Esophagus (tissue), 2 donors: ENCODE measurements around the gene THRB. TPM values are rescaled to one million over a fixed set of nuclear protein-coding genes. Genes with fewer than 3 reads are reported as not detected.

ENCODE experiments used
- H3K27ac ChIP-seq, 2 donors: one replicate each; pipeline ENCODE4 v1.5.1; 2013; ENCODE audit warnings: low read depth in 2 of 2, mild to moderate bottlenecking in 2 of 2, inconsistent platforms in 1 of 2, low read length in 1 of 2, moderate library complexity in 1 of 2
- H3K27me3 ChIP-seq, 2 donors: one replicate each; pipeline ENCODE4 v1.6.1; 2013; ENCODE audit warnings: low read length in 2 of 2, control low read depth in 1 of 2, mild to moderate bottlenecking in 1 of 2; ENCODE audit not compliant: insufficient read depth in 2 of 2, control insufficient read depth in 1 of 2
- H3K36me3 ChIP-seq, 2 donors: one replicate each; pipeline ENCODE4 v1.6.1; 2013; ENCODE audit warnings: low read length in 1 of 2; ENCODE audit not compliant: control insufficient read depth in 2 of 2, insufficient read depth in 2 of 2
- H3K4me1 ChIP-seq, 2 donors: one replicate each; pipeline ENCODE4 v1.6.1; 2013; ENCODE audit warnings: low read length in 1 of 2; ENCODE audit not compliant: control insufficient read depth in 2 of 2, insufficient read depth in 2 of 2
- H3K4me3 ChIP-seq, 2 donors: one replicate each; pipeline ENCODE4 v1.5.1; 2013; ENCODE audit warnings: low read length in 2 of 2, mild to moderate bottlenecking in 2 of 2, low read depth in 1 of 2, moderate library complexity in 1 of 2
- H3K9me3 ChIP-seq, 2 donors: one replicate each; pipeline ENCODE4 v1.6.1; 2013; ENCODE audit warnings: mild to moderate bottlenecking in 2 of 2, low read depth in 1 of 2, low read length in 1 of 2, moderate library complexity in 1 of 2; ENCODE audit not compliant: control insufficient read depth in 2 of 2, insufficient read depth in 1 of 2
- WGBS, 2 donors: extraction: QIAGEN DNeasy Blood & Tissue Kit; methylation state at CpG; one replicate each; pipeline ENCODE4 v1.1.7; 2013; 5-methylcytosine and 5-hydroxymethylcytosine counted together
- polyA plus RNA-seq, 2 donors: library from polyadenylated mRNA; stranded (reverse); fragments of 200-250 nt; gene quantifications; one replicate each; pipeline ENCODE4 v1.2.3, GENCODE V29; 2013
- donor health status: healthy with polysubstance abuse.
- donor health status: Bipolar disorder and iron deficiency.

The THRB gene
- polyA plus RNA-seq, 2 donors = 1.4 to 2.5 TPM

DNA sequence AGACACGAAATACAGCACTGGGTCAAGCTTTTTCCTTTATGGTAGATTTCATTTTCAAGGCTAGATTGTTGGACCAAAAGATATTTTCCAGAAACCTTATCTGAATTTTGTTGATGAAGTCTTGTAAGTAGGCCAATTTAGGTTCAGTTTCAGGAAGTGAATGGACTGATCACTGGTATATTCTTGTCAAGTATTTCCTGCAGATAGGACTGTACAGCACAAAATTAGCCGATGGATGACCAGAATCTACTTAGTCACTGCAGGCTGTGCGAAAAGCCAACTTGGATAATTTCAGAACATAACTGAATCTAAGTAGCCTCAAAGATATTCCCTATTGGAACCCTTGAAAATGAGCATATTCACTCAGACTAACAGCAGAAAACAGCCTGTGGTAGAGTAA, 343.1 kb downstream of the THRB start:
- WGBS, 2 donors = 79 to 83% methylated on average over 3 of the region's 3 CpGs
- Histone ChIP-seq H3K36me3 (no peaks in the 10 kb centered on the region), H3K27me3 (no peaks in the 10 kb centered on the region), H3K4me1 (no peaks in the 10 kb centered on the region), H3K27ac (no peak overlapping the region), H3K9me3 (no peaks in the 10 kb centered on the region), H3K4me3 (no peak overlapping the region)

DNA sequence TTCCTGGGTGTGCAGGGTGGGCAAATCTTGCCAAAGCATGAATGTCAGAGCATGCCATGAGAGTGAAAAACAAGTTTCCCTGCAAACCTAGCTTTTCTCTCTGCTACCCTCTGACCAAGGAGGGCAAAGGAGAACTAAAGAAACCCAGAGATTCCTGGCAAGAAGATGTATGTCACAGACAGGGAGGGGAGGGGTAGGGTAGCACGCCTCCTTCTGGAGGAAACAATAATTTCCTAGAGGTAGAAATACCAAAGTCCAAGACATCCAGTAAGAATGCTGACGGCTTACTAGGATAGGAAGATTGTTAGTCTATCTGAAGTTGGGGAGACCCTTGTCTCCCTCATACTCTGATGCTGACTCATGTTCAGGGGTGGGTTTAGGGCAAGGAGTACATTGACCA, 345.6 kb downstream of the THRB start:
- Histone ChIP-seq H3K4me3 (no peak overlapping the region), H3K36me3 (no peaks in the 10 kb centered on the region), H3K27me3 (no peaks in the 10 kb centered on the region), H3K4me1 (no peaks in the 10 kb centered on the region), H3K9me3 (no peaks in the 10 kb centered on the region), H3K27ac (no peak overlapping the region)
- WGBS, 2 donors = 91% methylated on average over 2 of the region's 2 CpGs

DNA sequence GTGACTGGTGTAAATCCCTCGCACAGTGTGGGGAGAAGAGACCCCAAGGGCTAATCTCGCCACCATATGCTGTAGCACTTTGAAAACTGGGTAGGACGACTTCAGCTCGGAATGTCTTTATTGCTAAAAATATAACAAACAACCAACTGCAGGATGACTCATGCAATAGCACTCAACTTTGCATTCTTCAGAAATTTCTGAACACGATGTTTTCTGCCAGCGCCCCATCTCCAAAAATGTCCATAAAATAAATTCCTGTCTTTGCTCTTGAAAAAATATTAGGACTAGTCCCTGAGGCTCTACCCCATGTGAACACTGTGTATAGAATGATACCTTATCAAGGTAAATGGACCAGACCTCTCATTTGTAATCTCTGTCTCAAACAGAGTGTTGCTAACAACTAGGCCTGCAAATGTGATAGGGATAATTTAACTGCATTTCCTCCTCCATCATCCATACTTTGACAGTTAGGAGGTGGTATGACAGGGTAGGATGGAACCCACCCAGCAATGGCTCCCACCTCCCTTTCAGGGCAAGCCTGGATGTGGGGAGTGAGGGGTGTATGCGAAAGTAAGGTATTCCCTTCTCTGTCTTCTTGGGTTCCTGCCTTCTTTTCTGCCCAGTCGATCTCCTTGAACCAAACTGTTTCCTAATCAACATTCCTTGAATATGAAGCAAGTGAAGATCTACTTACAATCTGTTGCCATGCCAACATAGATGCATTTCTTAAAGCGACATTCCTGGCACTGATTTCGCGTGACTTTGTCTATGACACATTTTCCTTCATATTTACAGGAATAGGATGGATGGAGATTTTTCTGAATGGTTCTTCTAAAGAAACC, 348.4 kb downstream of the THRB start:
- Histone ChIP-seq H3K27me3 (no peaks in the 10 kb centered on the region), H3K36me3 (no peaks in the 10 kb centered on the region), H3K4me1 (no peaks in the 10 kb centered on the region), H3K4me3 (no peak overlapping the region), H3K9me3 (no peaks in the 10 kb centered on the region), H3K27ac (peak overlapping the region; percentile 44 to 49)
- 58 to 71% methylated on average over 11 of the region's 11 CpGs for WGBS, 2 donors

DNA sequence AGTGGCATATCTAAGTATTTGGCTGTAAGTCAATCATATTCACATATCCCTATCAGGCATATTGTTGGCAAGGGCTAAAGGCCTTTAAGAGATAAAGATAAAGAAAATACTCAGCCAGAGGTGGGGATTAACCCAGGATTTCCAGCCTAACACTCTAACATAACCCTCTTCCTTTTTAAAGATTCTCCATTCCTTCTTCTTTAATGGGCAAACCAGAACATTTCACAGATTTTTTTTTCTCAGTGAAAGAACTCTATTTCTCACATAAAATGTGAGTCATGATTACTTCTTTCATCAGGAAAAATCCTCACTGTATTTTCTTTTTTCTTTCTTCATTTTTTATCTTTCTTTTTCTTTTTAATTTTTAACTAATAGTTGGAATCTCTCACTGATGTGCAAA, 349.2 kb downstream of the THRB start:
- Histone ChIP-seq H3K27me3 (no peaks in the 10 kb centered on the region), H3K36me3 (no peaks in the 10 kb centered on the region), H3K27ac (no peak overlapping the region), H3K4me3 (no peak overlapping the region), H3K4me1 (no peaks in the 10 kb centered on the region), H3K9me3 (no peaks in the 10 kb centered on the region)

DNA sequence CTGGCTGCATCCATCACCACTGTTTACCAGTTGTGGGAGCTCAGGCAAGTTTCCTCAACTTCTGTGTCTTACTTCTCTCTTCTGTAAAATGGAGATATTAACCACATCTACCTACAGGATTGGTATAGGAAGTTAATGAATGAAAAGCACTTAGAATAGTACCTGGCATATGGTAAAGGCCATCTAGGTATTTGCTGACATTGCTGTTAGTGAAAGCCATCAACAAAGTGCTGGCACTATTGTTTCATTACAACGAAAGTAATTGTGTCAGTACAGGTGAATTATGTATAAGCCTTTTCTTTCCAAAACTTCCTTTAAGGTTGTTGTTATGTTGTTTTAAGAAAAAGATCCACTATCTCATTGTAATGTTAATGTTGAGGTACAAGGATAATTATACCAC, 352.5 kb downstream of the THRB start:
- no peaks in the 10 kb centered on the region for H3K27me3 ChIP-seq
- no peaks in the 10 kb centered on the region for H3K9me3 ChIP-seq
- H3K4me3 ChIP-seq = no peak overlapping the region
- no peaks in the 10 kb centered on the region for H3K36me3 ChIP-seq
- H3K27ac ChIP-seq = no peak overlapping the region
- H3K4me1 ChIP-seq = peaks cover 3 to 9% of the 10 kb centered on the region in 2 donors
- 92 to 93% methylated on average over 1 of the region's 1 CpG for WGBS, 2 donors

DNA sequence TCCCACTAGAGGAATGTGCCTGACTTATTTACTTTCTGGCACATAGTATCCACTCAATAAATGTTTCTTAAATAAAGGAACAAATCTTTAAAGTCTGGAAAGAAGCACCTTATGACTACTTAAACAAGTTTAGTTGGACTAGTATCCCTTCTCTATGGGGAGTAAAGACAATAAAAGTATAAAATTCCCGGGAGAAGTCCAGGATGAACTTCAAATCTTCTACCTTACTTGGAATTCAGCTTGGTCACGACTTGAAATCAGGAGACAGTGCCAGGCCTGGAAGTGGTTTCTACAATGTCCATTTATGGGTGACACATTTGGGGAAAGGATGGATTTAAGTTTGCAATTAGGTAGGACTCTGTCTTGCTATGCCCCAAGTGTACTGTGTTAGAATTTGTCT, 353.1 kb downstream of the THRB start:
- Histone ChIP-seq H3K27me3 (no peaks in the 10 kb centered on the region), H3K27ac (no peak overlapping the region), H3K9me3 (no peaks in the 10 kb centered on the region), H3K36me3 (no peaks in the 10 kb centered on the region), H3K4me1 (peaks cover 3 to 9% of the 10 kb centered on the region in 2 donors), H3K4me3 (no peak overlapping the region)
- WGBS, 2 donors = 83 to 89% methylated on average over 2 of the region's 2 CpGs

DNA sequence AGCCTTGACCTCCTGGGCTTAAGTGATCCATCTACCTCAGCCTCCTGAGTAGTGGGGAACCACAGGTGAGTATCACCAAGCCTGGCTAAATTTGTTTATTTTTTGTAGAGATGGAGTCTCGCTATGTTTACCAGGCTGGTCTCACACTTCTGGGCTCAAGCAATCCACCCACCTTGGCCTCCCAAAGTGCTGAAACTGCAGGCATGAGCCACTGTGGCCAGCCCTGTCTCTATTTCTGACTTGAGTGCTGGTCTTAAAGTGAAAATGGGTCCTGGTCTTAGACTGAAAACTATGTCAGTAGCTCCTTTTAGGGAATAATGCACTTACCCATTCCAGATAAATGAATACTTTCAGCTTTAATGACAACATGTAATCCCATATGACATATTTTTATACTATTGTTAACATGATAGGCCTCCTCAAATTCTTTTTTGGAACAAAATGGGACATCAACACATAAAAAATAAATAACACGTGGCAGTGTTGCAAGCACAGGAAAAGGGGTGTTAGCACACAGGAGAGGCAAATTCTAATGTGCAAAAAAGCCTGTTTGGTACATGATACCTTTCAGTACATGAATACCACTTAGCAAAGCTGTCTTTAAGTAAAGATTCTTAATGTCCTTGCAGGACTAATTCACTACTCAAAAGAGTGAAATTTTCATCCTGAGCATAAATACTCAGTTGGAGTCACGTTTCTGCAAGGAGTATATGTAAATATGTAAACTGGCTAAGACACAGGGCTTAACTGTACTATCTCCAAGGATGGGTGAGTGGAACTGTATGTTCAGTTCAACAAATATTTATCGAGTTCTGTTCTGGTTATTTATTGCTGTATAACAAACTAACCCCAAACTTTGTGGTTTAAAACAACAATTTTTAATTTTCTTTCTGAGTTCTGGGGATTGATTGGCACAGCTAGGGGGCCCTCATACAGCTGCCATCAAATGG, 354.9 kb downstream of the THRB start:
- Histone ChIP-seq H3K9me3 (no peaks in the 10 kb centered on the region), H3K4me3 (no peak overlapping the region), H3K36me3 (no peaks in the 10 kb centered on the region), H3K27ac (peak overlapping the region; percentile 26 to 58), H3K27me3 (no peaks in the 10 kb centered on the region), H3K4me1 (peaks cover 3 to 9% of the 10 kb centered on the region in 2 donors)
- WGBS, 2 donors = 54 to 69% methylated on average over 4 of the region's 4 CpGs

DNA sequence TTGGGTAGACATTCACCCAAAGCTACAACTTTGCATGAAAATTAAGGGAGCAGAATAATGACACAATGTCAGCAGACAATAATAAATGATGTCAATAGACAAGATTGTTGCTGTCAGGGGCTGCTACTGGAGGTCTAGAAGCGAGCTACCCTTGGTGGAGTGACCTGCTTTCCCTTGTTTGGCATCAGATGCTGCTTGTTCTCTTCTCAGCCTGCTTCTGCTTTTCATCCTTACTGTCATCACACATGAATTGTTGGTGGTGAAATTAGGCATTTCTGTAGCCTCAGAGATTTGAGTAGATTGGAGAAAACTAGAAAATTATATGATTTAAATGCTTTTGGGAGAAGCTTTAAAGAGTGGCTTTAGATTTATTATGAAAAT, 355.8 kb downstream of the THRB start:
- H3K4me1 ChIP-seq = peaks cover 3 to 9% of the 10 kb centered on the region in 2 donors
- H3K27ac ChIP-seq = no peak overlapping the region
- no peak overlapping the region for H3K4me3 ChIP-seq
- no peaks in the 10 kb centered on the region for H3K9me3 ChIP-seq
- H3K36me3 ChIP-seq = no peaks in the 10 kb centered on the region
- 62 to 81% methylated on average over 1 of the region's 1 CpG for WGBS, 2 donors
- no peaks in the 10 kb centered on the region for H3K27me3 ChIP-seq

DNA sequence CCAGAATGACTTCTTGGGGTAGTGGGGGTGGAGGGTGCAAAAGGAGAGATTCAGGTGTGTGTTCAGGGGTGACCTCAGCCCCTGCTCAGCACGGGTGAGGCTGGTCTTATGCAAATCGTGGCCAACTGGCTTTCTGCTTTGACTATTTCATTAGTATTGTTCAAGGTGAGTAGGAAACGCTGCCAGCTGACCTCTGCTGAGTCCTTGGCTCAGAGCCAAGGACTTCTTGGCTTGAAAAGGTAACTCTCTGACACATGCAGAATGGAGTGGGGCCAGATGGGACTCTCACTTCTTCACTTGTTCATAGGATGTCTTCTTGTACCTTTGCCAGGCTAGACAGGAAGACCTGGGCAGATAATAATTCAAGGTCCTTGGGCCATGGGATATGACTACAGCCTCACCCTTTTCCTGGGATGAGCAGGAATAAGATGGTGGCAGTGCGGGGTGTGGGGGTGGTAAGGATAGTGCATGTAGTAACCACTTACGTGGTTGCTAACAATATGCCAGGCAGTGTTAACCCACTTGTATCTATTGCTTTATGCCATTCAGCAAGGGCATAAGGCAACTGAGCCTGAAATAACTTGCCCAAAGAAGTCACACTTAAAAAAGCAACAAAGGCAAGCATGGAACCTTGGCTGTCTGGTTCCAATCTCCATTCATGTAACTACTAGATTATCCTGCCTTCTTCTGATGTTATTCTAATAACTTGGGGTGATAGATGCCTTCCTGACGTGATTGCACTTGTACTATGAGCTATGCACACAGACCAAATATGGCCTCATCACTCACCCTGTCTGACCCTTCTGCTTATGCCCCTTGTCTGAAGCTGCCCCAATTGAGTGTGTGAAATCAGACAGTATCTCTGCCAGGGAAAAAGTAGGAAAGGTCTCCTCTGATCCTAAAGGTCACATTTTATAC, 356.4 kb downstream of the THRB start:
- no peaks in the 10 kb centered on the region for H3K27me3 ChIP-seq
- no peaks in the 10 kb centered on the region for H3K9me3 ChIP-seq
- no peaks in the 10 kb centered on the region for H3K36me3 ChIP-seq
- H3K4me3 ChIP-seq = no peak overlapping the region
- peaks cover 3 to 9% of the 10 kb centered on the region in 2 donors for H3K4me1 ChIP-seq
- H3K27ac ChIP-seq = peak overlapping the region in 1 of 2 donors; percentile 16
- WGBS, 2 donors = 48 to 53% methylated on average over 6 of the region's 6 CpGs
